Fibroblast of lung (primary cell): ENCODE measurements around the gene CD320. TPM values are rescaled to one million over a fixed set of nuclear protein-coding genes. Genes with fewer than 3 reads are reported as not detected.
A peak's percentile ranks its signal among the peaks of the same experiment; 100 is the strongest.

ENCODE experiments used
- DNase-seq, 2 donors: peaks; one replicate each; pipeline versions ENCODE4 v3.0.0 to v3.0.0-alpha.2; 2010; ENCODE audit warnings: low read depth in 2 of 2
- H2AFZ ChIP-seq: 2 replicates; pipeline ENCODE4 v1.5.1; 2012; ENCODE audit warnings: low read length, control low read depth, inconsistent platforms
- H3K27ac ChIP-seq: 2 replicates; pipeline ENCODE4 v1.5.1; 2011; ENCODE audit warnings: low read length, control low read depth; ENCODE audit not compliant: insufficient read depth
- H3K27me3 ChIP-seq: 2 replicates; pipeline ENCODE4 v1.5.1; 2011; ENCODE audit warnings: mild to moderate bottlenecking, low read length; ENCODE audit not compliant: control insufficient read depth, insufficient read depth
- H3K36me3 ChIP-seq: 2 replicates; pipeline ENCODE4 v1.5.1; 2011; ENCODE audit warnings: low read length; ENCODE audit not compliant: control insufficient read depth, insufficient read depth
- H3K4me1 ChIP-seq: 2 replicates; pipeline ENCODE4 v1.5.1; 2011; ENCODE audit warnings: low read length; ENCODE audit not compliant: control insufficient read depth, insufficient read depth; ENCODE audit errors: extremely low read depth
- H3K4me2 ChIP-seq: 2 replicates; pipeline ENCODE4 v1.5.1; 2011; ENCODE audit warnings: low read length, control low read depth; ENCODE audit not compliant: insufficient read depth; ENCODE audit errors: extremely low read depth
- H3K4me3 ChIP-seq, 4 experiments: fragments of 200-600 bp in 1 of 4; sonication (generic) in 1 of 4; replicated peaks in 1 of 4; 2 replicates each; pipeline ENCODE4 v1.5.1; 2011 to 2016; ENCODE audit warnings: low read length in 4 of 4, low read depth in 3 of 4, mild to moderate bottlenecking in 3 of 4, control low read depth in 2 of 4, inconsistent platforms in 1 of 4, mixed read lengths in 1 of 4; ENCODE audit not compliant: insufficient read depth in 1 of 4; ENCODE audit errors: control extremely low read depth in 1 of 4
- H3K79me2 ChIP-seq: 2 replicates; pipeline ENCODE4 v1.5.1; 2012; ENCODE audit warnings: mild to moderate bottlenecking, low read length, inconsistent platforms; ENCODE audit not compliant: control insufficient read depth, insufficient read depth
- H3K9ac ChIP-seq: 2 replicates; pipeline ENCODE4 v1.5.1; 2011; ENCODE audit warnings: mild to moderate bottlenecking, low read length, control low read depth; ENCODE audit not compliant: insufficient read depth
- H3K9me3 ChIP-seq: 2 replicates; pipeline ENCODE4 v1.5.1; 2012; ENCODE audit warnings: low read depth, low read length; ENCODE audit not compliant: control insufficient read depth, insufficient read depth
- H4K20me1 ChIP-seq: 2 replicates; pipeline ENCODE4 v1.5.1; 2011; ENCODE audit warnings: low read length; ENCODE audit not compliant: control insufficient read depth, insufficient read depth; ENCODE audit errors: extremely low read depth
- EZH2 ChIP-seq: IDR thresholded peaks from 2 replicates; pipeline ENCODE4 v1.5.1; 2012; ENCODE audit warnings: low read length, control low read depth, mild to moderate bottlenecking; ENCODE audit errors: missing control alignments
- polyA plus RNA-seq, 2 donors: library from polyadenylated mRNA; depleted of rRNA in 1 of 2; stranded (reverse) in 1 of 2; unstranded in 1 of 2; fragments of >200 nt; gene quantifications; 2 replicates each; pipeline ENCODE4 v1.2.1, GENCODE V29; 2011 to 2012; ENCODE audit warnings: missing spikeins in 1 of 2
- total RNA-seq: library from RNA; depleted of rRNA; stranded (reverse); fragments of >200 nt; gene quantifications from 2 replicates; pipeline ENCODE4 v1.2.1, GENCODE V29; 2014
- TF ChIP-seq, protein P1 (sequence below), 2 donors: IDR thresholded peaks in 1 of 2; conservative IDR thresholded peaks in 1 of 2; 1 replicate in 1 of 2; 2 replicates in 1 of 2; pipeline ENCODE4 v1.5.1; 2011 to 2012; ENCODE audit warnings: low read length in 2 of 2, control low read depth in 1 of 2, inconsistent platforms in 1 of 2, low read depth in 1 of 2, mild to moderate bottlenecking in 1 of 2

The CD320 gene
- total and polyA plus RNA-seq, 2 donors (not counting 1 experiment from before 2014, with no cell fraction given), result 13.9 to 22.6 TPM

DNA sequence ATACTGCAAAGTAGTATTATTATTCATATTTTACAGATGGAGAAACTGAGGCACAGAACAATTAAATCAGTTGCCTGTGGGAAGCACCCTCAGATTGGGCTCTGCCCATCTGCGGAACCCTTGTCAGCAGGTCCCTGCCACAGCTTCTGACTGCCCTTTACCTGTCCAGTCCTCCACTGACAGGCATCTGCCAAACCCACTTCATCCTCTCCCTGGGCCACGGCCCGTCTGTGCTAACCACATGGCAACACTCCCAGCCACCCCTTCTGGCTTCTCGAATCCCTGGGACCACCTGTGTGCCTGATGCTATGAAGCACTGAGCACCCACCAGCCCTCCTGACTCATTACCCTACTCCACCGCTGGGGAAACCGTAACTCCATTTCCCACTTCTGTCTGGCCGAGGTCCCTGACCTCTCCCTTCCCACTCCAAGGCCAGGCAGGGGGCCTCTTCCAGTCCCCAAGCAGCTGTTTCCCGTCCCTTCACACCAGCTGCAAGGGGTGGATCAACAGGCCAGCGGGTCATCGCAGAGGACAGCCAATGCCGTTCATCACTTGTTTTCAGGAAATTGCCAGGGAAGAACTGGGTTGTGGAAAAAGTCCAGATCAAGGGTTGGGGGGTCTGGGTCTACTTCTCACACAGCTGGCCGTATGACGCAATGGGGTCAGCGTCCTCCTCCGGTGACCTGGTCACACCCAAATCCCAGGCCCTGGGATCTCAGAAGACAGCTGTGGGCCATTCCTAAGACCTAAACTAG lies 32.4 kb upstream of the CD320 start:
- peak in 1 of 2 donors; percentile 91 for DNase-seq
- no peak for TF ChIP-seq EZH2
- TF ChIP-seq, protein P1, sequence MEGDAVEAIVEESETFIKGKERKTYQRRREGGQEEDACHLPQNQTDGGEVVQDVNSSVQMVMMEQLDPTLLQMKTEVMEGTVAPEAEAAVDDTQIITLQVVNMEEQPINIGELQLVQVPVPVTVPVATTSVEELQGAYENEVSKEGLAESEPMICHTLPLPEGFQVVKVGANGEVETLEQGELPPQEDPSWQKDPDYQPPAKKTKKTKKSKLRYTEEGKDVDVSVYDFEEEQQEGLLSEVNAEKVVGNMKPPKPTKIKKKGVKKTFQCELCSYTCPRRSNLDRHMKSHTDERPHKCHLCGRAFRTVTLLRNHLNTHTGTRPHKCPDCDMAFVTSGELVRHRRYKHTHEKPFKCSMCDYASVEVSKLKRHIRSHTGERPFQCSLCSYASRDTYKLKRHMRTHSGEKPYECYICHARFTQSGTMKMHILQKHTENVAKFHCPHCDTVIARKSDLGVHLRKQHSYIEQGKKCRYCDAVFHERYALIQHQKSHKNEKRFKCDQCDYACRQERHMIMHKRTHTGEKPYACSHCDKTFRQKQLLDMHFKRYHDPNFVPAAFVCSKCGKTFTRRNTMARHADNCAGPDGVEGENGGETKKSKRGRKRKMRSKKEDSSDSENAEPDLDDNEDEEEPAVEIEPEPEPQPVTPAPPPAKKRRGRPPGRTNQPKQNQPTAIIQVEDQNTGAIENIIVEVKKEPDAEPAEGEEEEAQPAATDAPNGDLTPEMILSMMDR (conservative IDR thresholded peaks at IDR 0.05 in 1 of 2, IDR thresholded peaks at IDR 0.05 in 1 of 2; ENCODE audit: low read depth in 1 of 2, low read length in 2 of 2), result peak; percentile 6 to 37

DNA sequence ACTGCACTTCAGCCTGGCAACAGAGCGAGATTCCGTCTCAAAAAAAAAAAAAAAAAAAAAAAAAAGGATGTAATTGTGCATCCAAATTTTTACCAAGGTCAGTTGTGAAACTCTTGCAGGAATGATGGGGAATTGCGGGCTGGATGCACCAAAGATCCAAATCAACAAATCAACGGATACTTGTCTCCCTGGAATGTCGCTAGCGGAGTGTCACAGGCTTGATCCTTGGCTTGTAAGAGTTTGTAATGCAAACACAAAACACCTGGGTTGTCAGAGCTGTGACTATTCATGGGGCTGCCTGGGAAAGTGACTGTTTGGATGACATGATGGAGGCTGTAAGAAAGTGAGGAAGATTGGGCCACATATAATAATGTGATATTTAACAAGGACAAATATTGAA lies 30.7 kb upstream of the CD320 start:
- peaks cover 22% of the 10 kb centered on the region for H3K27me3 ChIP-seq
- no peak overlapping the region for H3K27ac ChIP-seq
- no peak overlapping the region for H3K9ac ChIP-seq
- H4K20me1 ChIP-seq, result no peaks in the 10 kb centered on the region
- no peaks in the 10 kb centered on the region for H3K36me3 ChIP-seq
- no peak overlapping the region for H3K4me3 ChIP-seq
- no peak overlapping the region for H2AFZ ChIP-seq
- peaks cover 3% of the 10 kb centered on the region for H3K4me1 ChIP-seq
- no peaks in the 10 kb centered on the region for H3K79me2 ChIP-seq
- no peak overlapping the region for H3K4me2 ChIP-seq
- DNase-seq, result no peak
- TF ChIP-seq EZH2, result no peak
- TF ChIP-seq, protein P1 (conservative IDR thresholded peaks at IDR 0.05 in 1 of 2, IDR thresholded peaks at IDR 0.05 in 1 of 2; ENCODE audit: low read depth in 1 of 2, low read length in 2 of 2), result no peak
- no peaks in the 10 kb centered on the region for H3K9me3 ChIP-seq

More for the DNA sequence above, 32.4 kb upstream of the CD320 start:
- Histone ChIP-seq H3K36me3 (no peaks in the 10 kb centered on the region), H2AFZ (no peak overlapping the region), H4K20me1 (no peaks in the 10 kb centered on the region), H3K27ac (no peak overlapping the region), H3K9ac (no peak overlapping the region), H3K4me1 (peaks cover 3% of the 10 kb centered on the region), H3K9me3 (no peaks in the 10 kb centered on the region), H3K4me2 (peak overlapping the region; percentile 5), H3K79me2 (no peaks in the 10 kb centered on the region), H3K27me3 (peaks cover 11% of the 10 kb centered on the region), H3K4me3 (no peak overlapping the region)

DNA sequence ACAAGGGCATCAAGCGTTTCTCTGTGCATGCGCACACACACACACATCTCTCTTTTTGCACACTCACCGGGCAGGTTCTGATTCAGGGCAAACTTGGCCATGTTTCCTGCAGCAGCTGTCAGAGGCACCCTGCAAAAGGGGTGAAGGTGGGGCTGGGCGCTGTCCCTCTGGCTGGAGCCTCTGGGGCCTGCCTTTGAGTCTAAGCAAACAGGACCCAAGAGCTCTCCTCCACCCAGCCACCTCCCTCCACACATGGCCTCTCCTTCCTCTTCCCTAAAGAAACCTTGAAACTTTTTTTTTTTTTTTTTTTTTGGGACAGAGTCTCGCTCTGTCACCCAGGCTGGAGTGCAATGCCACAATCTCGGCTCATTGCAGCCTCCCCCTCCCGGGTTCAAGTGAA lies 29.6 kb upstream of the CD320 start:
- Histone ChIP-seq H3K36me3 (no peaks in the 10 kb centered on the region), H3K4me1 (peaks cover 3% of the 10 kb centered on the region), H3K9me3 (no peaks in the 10 kb centered on the region), H3K79me2 (no peaks in the 10 kb centered on the region), H3K9ac (no peak overlapping the region), H3K4me2 (no peak overlapping the region), H3K4me3 (no peak overlapping the region), H4K20me1 (no peaks in the 10 kb centered on the region), H3K27me3 (peaks cover 29% of the 10 kb centered on the region), H2AFZ (no peak overlapping the region), H3K27ac (no peak overlapping the region)
- TF ChIP-seq, protein P1 (conservative IDR thresholded peaks at IDR 0.05 in 1 of 2, IDR thresholded peaks at IDR 0.05 in 1 of 2; ENCODE audit: low read depth in 1 of 2, low read length in 2 of 2), result no peak
- no peak for TF ChIP-seq EZH2
- no peak for DNase-seq
